Stimulated activated CD8-positive, alpha-beta memory T cell treated with anti-CD3 and anti-CD28 coated beads, Interleukin-2, amount 100 ng/mL, for 1 hour (primary cell): ENCODE measurements around the gene SERPINE1.
"Not testable (repeated sequence)": the region's sequence is repeated elsewhere in the genome, so short reads cannot be mapped to it uniquely, and the experiment has no call there.

Experiments used
- DNase-seq, 2 donors: peaks; one replicate each; pipeline ENCODE4 v3.0.0-alpha.2; 2020; ENCODE audit warnings: low read depth in 2 of 2

Gene SERPINE1

DNA sequence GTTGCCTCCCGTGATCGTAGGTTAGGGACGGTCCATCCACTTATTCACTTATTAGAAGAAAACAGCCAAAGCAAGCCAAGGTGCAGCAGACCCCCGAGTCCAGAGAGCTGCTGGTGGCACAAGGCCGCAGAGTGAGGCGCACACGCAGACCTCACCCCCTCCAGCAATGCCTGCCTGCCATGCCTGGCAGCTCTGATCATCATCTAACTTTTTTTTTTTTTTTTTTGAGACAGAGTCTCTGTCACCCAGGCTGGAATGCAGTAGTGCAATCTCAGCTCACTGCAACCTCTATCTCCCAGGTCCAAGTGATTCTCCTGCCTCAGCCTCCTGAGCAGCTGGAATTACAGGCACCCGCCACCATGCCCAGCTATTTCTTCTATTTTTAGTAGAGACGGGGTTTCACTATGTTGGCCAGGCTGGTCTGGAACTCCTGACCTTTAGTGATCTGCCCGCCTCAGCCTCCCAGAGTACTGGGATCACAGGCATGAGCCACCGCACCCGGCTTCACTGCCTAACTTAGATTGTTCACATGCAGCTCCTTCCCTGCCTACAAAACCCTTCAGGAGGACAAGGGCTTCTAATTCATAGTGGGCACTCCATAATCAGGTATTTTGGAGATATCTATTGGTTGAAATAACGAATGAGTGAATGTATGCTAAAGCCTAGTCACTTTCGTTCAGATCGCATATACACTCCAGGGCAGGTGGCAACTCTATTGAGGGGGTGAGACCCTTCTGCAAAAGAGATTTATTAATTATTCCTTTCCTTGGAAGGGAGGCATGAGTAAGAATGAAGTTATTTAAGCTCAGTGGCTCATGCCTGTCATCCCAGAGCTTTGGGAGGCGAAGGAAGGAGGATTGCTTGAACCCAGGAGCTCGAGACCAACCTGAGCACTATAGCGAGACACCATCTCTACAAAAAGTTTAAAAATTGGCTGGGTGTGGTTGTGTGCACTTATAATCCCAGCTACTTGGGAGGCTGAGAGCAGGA lies 25.8 kb upstream of the SERPINE1 start:
- no peak for DNase-seq

DNA sequence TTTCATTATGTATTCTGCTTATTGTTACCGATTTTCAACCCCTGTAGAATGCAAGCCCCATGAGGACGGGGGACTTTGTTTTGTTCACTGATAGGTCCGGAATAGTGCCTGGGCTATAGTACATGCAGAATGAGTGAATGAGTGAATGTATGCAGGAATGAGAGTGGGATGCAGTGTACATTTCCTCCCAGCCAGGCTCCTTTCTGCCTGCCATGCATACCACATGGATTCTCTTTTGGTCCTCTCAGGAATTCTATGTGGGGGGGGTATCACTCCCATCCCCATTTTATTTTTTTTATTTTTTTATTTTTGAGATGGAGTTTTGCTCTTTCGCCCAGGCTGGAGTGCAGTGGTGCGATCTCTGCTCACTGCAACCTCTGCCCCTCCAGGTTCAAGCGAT lies 24.9 kb upstream of the SERPINE1 start:
- DNase-seq: no peak

DNA sequence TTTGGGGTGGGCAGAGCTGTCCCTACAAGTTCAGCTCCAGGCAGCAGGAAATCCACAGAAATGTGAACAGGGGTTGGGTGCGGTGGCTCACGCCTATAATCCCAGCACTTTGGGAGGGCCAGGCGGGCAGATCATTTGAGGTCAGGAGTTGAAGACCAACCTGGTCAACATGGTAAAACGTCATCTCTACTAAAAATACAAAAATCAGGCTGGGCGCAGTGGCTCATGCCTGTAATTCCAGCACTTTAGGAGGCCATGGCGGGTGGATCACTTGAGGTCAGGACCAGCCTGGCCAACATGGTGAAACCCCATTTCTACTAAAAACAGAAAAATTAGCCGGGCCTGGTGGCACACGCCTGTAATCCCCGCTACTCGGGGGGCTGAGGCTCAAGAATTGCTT lies 23.2 kb upstream of the SERPINE1 start:
- not testable (repeated sequence) for DNase-seq

DNA sequence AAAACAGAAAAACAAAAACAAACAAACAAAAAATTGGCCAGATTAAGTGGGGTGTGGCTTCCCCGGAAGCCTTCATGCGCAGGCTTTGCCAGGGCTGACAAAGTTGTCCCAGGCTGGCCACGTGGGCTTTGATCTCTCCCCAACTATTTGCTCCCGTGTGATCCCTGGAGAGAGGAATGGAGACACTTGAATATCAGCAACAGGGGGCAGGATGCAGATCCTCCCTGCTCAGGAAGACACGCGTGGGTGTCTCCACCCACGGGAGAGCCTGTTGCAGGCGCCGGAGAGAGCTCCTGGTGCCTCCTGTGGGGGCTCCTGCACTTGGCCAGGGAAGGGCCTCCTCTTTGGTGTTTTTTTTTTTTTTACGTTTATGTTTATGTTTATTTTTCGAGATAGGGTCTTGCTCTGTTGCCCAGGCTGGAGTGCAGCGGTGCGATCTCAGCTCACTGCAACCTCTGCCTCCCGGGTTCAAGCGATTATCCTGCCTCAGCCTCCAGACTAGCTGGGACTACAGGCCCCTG lies 22.7 kb upstream of the SERPINE1 start:
- no peak for DNase-seq

DNA sequence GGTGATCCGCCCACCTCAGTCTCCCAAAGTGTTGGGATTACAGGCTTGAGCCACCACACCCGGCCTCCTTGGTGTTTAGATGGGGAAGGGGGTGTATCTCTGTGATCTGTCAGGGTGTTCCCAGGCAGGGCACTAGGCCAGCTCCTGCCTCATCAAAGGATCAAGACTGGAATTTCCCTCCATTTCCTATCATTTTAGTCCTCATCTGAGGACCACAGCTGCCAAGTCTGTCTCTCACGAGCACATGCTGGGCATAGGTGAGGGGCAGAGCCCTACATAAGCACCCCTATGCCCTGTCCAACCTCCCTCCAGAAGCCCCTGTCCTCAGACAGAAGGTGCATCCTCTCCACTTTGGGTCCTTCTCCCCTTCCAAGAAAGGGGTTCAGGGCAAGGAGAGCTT lies 22.1 kb upstream of the SERPINE1 start:
- DNase-seq: no peak

DNA sequence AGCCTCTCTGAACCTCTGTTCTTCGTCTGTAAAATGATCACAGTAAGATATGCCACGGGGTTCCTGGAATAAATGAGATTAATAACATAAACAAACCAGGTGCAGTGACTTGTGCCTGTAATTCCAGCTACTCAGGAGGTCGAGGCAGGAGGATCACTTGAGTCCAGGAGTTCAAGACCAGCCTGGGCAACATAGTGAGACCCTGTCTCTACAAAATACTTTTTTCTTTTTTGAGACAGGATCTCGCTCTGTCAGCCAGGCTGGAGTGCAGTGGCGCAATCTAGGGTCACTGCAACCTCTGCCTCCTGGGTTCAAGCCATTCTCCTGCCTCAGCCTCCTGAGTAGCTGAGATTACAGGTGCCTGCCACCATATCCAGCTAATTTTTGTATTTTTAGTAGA lies 21.7 kb upstream of the SERPINE1 start:
- not testable (repeated sequence) for DNase-seq

DNA sequence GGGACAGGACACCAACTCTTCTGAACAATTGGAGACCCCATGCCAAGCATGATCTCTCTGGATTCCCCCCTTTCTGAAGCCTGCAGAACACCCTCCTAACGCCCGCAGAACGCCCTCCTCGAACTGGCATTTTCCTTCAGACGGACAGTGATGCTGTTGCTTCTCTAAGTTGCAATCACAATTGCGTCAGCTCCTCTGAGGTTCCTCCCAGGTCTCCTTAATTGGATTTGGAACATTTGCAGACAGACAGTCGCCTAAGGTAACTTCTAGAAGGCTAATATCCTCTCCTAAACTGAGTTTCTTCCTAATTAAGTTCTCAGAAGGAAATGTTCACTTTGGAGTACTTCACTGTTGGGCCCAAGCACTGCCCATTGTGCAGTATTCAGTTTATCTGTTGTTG lies 20.5 kb upstream of the SERPINE1 start:
- DNase-seq: no peak

DNA sequence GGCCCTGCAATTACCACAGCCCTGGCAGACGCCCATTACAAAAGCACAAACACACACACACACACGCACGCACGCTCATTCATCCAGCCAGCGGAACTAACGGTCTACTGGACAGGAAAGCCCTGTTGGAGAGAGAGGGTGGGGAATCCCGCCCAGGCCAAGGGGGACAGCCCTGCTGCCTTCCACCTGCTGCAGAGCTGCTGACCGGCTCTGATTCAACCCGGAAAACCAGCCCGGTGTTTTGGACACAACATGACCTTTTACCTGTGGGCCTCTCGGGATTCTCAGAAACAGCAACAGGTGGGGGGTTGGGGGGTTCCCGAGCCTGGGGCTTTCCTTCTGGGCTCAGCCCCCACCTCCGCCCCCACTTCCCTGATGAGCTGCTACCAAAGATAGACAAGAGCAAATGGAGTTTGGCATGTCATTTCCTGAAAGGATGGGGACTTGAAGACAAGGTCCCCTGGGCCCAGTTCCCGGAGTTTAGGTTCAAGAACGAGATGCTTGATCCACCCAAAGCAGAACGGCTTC lies 18.5 kb upstream of the SERPINE1 start:
- DNase-seq: no peak

DNA sequence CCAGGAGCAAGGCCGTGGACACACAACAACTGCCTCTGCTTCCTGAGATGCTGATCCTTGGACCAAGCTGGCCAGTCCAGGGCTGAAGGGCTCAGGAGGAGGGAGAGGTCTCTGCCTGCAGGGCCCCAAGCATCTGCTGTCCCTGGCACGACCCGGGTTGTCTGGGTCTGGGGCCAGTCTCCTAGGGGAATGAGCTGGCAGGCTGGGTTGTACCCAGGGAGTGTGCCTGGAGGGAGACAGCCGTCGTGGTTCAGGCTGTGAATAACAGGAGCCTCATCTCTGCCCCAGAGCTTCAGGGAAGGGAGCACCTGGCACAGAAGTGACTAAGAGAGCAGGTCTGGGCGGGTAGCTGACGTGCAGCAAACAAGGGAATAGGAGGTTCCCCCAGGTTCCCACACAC lies 17.9 kb upstream of the SERPINE1 start:
- DNase-seq: no peak

DNA sequence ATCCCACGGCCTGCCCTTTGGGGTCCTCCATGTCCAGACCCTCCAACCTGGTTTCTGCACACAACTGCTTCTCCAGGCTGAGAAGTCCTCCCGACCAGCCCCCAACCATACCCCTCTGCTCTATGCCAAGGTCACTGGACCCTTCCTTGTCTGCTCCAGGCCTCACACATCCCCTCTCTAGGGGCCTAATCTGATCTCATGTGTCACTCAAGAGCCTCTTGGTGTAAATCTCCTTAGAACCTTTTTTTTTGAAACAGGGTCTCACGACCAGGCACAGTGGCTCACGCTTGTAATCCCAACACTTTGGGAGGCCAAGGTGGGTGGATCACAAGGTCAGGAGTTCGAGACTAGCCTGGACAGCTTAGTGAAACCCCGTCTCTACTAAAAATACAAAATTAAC lies 17.5 kb upstream of the SERPINE1 start:
- no peak for DNase-seq

DNA sequence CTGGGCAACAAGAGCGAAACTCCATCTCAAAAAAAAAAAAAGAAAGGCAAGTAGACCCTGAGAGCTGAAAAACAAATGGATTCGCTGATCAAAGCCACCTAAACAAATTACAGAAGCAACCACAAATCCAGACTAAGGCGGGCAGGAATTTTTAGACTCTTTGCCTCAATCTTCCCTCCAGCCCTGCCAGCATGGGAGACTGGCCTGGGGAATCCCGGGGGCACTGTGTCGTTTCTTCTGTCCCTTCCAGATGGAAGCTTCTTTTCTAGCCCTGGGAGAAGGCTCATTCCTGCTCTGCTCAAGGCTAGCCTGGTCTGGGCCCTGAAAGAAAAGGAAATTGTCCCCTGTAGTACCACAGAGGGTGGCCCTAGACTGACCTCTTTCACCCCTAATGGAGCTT lies 15.6 kb upstream of the SERPINE1 start:
- no peak for DNase-seq

DNA sequence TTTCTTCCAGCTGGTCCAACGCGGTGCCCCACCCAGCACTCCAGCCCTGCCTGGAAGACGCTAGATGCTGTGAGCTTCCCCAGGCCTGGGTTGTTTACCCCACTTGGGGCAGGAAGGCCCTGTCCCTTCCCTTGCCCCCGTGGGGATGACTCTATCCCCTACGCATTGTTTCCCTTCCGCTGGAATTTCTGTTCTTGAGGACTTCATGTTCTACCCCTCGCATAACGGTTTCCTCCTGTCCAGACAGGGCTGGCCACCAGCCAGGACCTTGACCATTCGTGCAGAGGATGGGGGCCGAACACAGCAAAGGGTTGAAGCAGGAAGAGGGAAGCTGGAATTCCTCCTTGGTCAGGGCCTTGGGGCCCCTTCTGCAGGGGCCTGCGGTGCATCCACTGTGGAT lies 14.7 kb upstream of the SERPINE1 start:
- no peak for DNase-seq

DNA sequence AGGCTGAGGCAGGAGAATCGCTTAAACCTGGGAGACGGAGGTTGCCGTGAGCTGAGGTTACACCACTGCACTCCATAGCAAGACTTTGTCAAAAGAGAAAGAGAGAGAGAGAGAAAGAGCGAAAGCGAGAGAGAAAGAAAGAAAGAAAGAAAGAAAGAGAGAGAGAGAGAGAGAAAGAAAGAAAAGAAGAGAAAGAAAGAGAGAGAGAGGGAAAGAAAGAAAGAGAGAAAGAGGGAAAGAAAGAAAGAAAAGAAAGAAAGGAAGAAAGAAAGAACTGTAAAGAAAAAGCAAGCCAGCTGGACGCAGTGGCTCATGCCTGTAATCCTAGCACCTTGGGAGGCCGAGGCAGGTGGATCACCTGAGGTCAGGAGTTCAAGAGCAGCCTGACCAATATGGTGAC lies 13.8 kb upstream of the SERPINE1 start:
- DNase-seq: not testable (repeated sequence)

DNA sequence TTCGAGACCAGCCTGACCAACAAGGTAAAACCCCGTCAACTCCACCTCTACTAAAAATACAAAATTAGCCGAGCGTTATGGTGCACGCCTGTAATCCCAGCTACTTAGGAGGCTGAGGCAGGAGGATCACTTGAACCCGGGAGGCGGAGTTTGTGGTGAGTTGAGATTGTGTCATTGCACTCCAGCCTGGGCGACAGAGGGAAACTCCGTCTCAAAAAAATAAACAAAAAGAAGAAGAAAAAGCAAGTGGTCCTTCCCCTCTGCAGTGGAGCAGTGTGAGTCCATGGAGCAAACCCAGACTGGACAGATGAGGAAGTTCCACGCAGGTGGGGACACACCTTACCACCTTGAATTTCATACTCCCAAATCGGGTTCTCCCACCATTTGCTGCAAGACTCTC lies 13.1 kb upstream of the SERPINE1 start:
- no peak for DNase-seq

DNA sequence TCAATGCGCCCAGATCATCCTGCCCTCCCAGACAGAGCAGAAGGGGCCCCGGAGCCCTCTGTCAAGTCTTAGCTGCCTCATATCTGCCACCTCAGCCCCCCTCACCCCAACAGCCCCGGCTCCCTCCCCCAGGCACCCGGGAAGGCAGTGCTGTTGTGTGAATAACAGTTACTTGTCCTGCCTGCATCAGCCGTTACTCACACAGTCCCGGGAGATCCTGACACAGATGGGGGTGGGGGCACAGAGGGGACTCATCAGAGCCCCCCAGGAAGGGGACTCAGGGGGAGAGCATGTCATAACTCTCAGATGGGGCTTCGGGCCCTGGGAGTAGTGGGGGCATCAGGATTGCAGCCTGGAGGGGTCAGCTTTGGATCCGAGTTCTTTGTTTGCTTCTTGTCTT lies 12.4 kb upstream of the SERPINE1 start:
- no peak for DNase-seq

DNA sequence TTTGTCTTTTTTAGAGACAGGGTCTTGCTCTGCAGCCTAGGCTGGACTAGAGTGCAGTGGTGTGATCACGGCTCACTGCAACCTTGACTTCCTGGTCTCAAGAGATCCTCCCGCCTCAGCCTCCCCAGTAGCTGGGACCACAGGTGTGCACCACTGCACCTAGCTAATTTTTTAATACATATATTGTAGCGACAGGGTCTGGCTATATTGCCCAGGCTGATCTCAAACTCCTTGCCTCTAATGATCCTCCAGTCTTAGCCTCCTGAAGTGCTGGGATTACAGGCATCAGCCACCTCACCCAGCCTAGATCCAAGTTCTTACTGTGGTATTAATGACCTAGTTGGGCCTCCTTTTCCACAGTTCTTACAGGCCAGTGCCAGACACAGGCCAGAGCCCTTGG lies 11.7 kb upstream of the SERPINE1 start:
- DNase-seq: no peak

DNA sequence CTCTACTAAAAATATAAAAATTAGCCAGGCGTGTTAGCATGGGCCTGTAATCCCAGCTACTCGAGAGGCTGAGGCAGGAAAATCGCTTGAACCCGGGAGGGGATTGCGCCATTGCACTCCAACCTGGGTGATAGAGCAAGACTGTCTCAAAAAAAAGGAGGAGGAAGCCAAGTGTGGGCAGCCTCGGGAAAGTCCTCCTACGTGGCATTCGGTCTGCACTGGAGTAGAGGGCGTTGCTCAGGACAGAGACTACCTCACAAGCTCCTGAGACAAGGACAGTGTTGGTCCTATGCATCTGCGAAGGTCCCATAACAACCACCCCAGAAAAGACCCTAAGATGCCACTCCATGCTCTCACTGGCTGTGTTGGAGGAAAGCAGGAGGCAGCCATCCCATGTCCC lies 10.0 kb upstream of the SERPINE1 start:
- DNase-seq: no peak

DNA sequence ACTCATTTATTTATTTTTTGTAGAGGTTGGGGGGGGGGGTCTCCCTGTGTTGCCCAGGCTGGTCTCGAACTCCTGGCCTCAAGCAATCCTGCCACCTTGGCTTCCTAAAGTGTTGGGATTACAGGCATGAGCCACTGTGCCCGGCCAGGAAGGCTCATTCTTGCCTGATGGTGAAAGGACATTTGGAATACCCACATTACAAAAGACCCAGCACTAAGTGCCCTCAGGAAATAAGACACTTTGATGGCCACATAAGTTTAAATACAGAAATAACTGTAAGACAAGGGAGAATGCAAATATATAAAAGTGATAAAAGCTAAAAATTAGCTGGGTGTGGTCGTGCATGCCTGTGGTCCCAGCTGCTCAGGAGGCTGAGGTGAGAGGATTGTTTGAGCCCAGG lies 8.0 kb upstream of the SERPINE1 start:
- DNase-seq: no peak

DNA sequence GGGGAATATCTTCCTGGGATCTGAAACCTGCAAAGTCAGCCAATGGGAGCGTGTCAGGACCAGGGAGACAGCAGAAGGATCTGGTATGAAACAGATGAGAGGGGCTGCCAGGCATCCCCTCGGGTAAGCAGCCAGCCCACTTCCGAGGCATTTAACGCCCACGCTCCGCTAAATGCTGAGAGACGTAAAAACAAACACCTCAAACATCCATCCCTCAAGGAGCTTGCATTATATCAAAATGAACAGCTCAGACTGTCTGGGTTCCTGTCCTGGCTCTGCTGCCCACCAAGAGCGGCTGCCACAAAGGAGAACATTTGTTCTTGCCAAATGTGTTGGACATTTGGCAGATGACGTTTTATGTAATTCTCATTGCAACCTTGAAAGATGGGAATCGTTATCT lies 7.0 kb upstream of the SERPINE1 start:
- no peak for DNase-seq

DNA sequence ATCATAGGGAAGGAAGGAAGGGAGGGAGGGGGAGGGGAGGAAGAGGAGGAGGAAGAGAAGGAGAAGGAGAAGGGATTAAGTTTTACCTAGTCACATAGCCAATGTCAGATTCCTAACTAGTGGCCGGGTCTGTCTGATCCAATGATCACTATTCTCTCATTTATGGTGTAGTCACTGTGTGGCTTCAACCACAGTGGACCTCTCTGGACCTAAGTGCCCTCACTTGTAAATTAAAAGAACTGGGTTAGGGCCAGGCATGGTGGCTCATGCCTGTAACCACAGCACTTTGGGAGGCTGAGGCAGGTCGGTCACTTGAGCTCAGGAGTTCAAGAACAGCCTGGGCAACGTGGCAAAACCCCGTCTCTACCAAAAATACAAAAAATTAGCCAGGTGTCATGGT lies 6.6 kb upstream of the SERPINE1 start:
- no peak for DNase-seq

DNA sequence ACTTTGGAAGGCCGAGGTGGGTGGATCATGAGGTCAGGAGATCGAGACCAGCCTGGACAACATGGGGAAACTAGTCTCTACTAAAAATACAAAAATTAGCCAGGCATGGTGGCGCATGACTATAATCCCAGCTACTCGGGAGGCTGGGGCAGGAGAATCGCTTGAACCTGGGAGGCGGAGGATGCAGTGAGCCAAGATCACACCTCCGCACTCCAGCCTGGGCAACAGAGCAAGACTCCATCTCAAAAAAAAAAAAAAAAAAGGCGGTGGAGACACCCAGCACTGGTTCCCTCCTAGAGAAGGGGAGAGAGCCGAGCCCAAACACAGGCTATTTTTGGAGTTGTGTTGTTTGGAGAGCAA lies 5.3 kb upstream of the SERPINE1 start:
- DNase-seq: not testable (repeated sequence)

DNA sequence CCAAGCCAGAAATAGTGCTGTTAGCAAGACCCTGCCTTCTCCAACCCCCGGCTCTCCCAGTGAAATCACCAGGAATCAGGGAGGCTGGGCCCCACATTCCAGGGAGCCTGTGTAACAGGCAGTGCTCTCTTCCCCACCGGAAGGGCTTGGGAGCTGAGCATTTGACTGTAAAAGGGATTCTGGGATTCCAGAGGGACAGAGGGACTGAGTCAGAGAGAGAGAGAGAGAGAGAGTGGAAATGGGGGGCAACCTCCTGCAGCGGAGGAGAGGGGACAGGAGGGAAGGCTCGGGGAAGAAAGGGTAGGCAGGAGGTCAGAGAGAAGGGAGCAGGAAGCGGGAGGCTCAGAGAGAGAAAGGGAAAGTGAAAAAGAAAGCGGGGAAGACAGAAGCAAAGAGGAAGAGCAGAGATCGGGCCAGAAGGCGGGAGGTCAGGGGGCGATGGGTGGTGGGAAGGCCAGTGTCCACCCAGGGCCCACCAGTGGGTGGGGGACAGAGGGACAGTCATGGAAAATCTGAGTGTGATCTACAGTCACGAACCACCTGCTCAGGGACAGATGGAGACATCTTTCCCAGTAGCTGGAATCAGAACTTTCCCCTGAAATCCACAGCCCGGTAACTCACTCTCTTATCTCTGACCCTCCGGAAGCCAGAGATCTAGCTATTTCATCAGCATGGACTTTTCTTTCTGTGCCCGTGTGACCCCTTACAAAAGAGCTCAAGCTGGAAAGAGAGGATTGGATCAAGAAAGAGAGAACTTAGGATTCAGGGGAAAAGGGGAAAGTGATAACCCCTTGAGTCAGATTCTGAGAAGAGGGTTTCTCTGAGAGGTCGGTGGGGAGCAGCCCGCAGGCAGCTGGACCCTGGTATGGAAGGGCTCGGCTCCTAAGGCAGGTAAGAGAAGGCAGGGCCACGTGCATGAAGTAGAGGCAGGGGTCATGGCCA lies 4.6 kb upstream of the SERPINE1 start:
- no peak for DNase-seq
